Muscle of leg (tissue), 11 donors: ENCODE measurements around the gene ASB18. TPM values are rescaled to one million over a fixed set of nuclear protein-coding genes. Genes with fewer than 3 reads are reported as not detected.
A peak's percentile ranks its signal among the peaks of the same experiment; 100 is the strongest.
"Not testable (repeated sequence)": the region's sequence is repeated elsewhere in the genome, so short reads cannot be mapped to it uniquely, and the experiment has no call there.

ENCODE experiments used
- DNase-seq: peaks from one replicate; pipeline ENCODE4 v3.0.0; 2013
- H3K27ac ChIP-seq: one replicate; pipeline ENCODE4 v1.5.1; 2013; ENCODE audit warnings: mild to moderate bottlenecking, low read length, control low read depth
- H3K27me3 ChIP-seq: one replicate; pipeline ENCODE4 v1.6.1; 2013; ENCODE audit warnings: low read length; ENCODE audit not compliant: control insufficient read depth, insufficient read depth
- H3K36me3 ChIP-seq: one replicate; pipeline ENCODE4 v1.6.1; 2013; ENCODE audit warnings: low read length; ENCODE audit not compliant: control insufficient read depth, insufficient read depth
- H3K4me1 ChIP-seq: one replicate; pipeline ENCODE4 v1.6.1; 2013; ENCODE audit warnings: low read length; ENCODE audit not compliant: control insufficient read depth, insufficient read depth
- H3K4me3 ChIP-seq: one replicate; pipeline ENCODE4 v1.5.1; 2013; ENCODE audit warnings: low read length, control low read depth
- H3K9me3 ChIP-seq: replicated peaks from 2 replicates; pipeline ENCODE4 v1.6.1; 2013; ENCODE audit warnings: low read depth, low read length; ENCODE audit not compliant: control insufficient read depth
- WGBS: methylation state at CpG from one replicate; pipeline ENCODE4 v1.1.5; 2013; ENCODE audit warnings: missing lambda C conversion rate; ENCODE audit not compliant: insufficient coverage; 5-methylcytosine and 5-hydroxymethylcytosine counted together
- polyA plus RNA-seq, 8 donors: library from polyadenylated mRNA; unstranded; fragments of 120-200 nt; gene quantifications; one replicate each; pipeline versions ENCODE4 v1.2.1 to v1.2.3, GENCODE V29; 2013; ENCODE audit warnings: inconsistent platforms in 1 of 8, low replicate concordance in 1 of 8; ENCODE audit not compliant: insufficient read length in 8 of 8, insufficient read depth in 1 of 8
- total RNA-seq: library from RNA; stranded (reverse); fragments of 120-200 nt; gene quantifications from one replicate; pipeline ENCODE4 v1.2.4, GENCODE V29; 2013

The ASB18 gene
- total and polyA plus RNA-seq, 9 donors: 2.9 to 11.0 (median 5.4) TPM

DNA sequence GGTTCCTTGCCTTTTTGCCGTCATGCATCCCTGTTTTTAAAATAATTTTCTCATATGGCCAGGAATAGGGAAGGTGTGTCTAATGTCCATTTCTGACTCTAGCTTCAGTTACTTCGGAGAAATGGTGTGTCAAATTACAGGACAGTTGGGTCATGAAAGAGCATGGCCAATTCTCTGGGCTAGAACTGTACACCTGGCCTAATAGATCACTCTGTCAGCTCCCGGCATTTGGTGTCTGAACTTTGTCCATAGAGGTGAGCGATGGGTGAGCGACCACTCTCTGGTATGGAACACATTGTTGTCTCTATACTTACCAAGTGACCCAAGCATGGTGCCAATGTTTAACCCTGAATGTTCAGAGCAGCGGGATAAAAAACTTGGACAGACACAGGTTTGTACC is 38.3 kb upstream of the ASB18 start:
- H3K9me3 ChIP-seq: no peaks in the 10 kb centered on the region
- H3K27me3 ChIP-seq: peaks cover 3% of the 10 kb centered on the region
- DNase-seq: peak; percentile 36
- no peak overlapping the region for H3K27ac ChIP-seq
- H3K36me3 ChIP-seq: no peaks in the 10 kb centered on the region
- no peak overlapping the region for H3K4me3 ChIP-seq
- WGBS: 52% methylated on average over 5 of the region's 6 CpGs
- H3K4me1 ChIP-seq: no peaks in the 10 kb centered on the region

DNA sequence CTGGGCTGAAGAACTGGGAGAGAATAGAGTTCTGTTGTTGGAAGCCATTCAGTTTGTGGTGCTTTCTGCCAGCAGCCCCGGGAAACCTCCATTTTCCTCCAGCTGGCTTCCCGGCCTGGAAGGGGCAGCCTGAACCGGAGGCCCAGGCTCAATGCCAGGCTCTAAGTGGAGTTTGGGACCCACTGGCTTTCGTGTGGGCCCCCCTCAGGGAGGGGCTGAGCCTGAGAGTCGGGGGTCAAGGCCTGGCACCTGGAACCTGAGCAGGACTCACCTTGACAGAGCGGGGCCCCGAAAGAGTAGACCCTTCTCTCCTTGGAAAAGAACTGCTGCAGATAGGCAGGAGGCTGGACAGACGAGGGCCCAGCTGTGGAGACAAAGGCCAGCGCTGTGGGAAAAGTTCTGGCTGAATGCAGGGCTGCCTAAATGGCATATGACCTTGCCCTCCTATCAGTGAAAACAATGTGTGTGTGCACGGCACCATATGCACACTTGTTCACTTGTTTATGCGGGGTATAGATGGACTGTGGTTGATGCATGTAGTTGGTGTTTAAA is 34.8 kb upstream of the ASB18 start:
- Histone ChIP-seq H3K27ac (no peak overlapping the region), H3K27me3 (peaks cover 3% of the 10 kb centered on the region), H3K4me3 (no peak overlapping the region), H3K36me3 (no peaks in the 10 kb centered on the region), H3K9me3 (no peaks in the 10 kb centered on the region), H3K4me1 (no peaks in the 10 kb centered on the region)
- WGBS: 63% methylated on average over 11 of the region's 11 CpGs
- no peak for DNase-seq

DNA sequence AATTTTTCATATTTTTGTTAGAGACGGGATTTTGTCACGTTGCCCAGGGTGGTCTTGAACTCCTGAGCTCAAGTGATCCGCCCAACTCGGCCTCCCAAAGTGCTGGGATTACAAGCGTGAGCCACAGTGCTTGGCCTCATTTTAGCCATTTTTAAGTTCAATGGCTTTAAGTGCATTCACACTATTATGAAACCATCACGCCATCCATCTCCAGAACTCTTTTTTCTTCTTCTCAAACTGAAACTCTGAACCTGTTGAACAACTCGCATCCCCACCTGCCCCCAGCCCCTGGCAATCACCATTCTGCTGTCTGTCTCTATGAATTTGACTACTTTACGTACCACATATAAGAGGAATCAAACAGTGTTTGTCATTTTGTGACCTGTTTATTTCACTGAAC is 31.3 kb upstream of the ASB18 start:
- Histone ChIP-seq H3K27ac (no peak overlapping the region), H3K27me3 (peaks cover 8% of the 10 kb centered on the region), H3K9me3 (no peaks in the 10 kb centered on the region), H3K36me3 (no peaks in the 10 kb centered on the region), H3K4me3 (no peak overlapping the region), H3K4me1 (no peaks in the 10 kb centered on the region)
- DNase-seq: no peak
- 84% methylated on average over 7 of the region's 8 CpGs for WGBS

- Histone ChIP-seq H3K27ac (no peak overlapping the region), H3K9me3 (no peaks in the 10 kb centered on the region), H3K27me3 (peaks cover 12% of the 10 kb centered on the region), H3K4me3 (no peak overlapping the region), H3K4me1 (peaks cover 2% of the 10 kb centered on the region), H3K36me3 (no peaks in the 10 kb centered on the region)
- DNase-seq: no peak
- WGBS: 64% methylated on average over 6 of the region's 9 CpGs
Measured at GRCh38 chr2:236294647-236295046, 30.4 kb upstream of the ASB18 start.

DNA sequence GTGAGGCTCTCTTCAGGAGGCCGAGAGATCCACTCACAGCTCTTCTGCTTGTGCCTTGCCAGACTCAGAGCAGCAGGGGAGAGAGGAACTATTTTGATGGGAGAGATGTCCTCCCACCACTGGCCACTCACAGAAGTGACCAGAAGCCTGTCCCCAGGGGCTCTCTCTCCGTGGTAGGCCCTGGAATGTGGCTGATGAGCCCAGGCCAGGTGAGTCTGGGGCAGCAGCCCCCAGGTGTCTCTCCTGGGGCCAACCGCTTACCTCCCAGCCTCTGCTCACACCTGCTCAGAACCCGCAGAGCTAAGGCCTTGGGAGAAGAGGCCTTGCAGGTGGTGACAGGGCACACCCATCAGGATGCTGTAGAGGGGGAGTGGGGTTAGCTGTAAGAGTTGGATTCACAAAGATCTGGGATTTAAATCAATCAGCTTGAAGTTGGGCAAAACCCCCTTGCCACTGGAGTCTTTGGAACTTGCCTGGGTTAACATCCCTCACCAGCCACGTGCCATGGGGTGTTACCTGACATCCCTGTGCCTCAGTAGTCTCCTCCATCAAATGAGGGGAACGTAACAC is 29.1 kb upstream of the ASB18 start:
- WGBS: 80% methylated on average over 2 of the region's 6 CpGs

GRCh38 chr2:236291911-236292310 is 27.7 kb upstream of the ASB18 start:
- no peaks in the 10 kb centered on the region for H3K36me3 ChIP-seq
- DNase-seq: no peak
- 89% methylated on average over 3 of the region's 3 CpGs for WGBS
- peaks cover 15% of the 10 kb centered on the region for H3K27me3 ChIP-seq
- no peak overlapping the region for H3K27ac ChIP-seq
- H3K4me3 ChIP-seq: no peak overlapping the region
- H3K9me3 ChIP-seq: no peaks in the 10 kb centered on the region
- peaks cover 5% of the 10 kb centered on the region for H3K4me1 ChIP-seq

More for the DNA sequence above, 29.1 kb upstream of the ASB18 start:
- Histone ChIP-seq H3K27me3 (peaks cover 12% of the 10 kb centered on the region), H3K27ac (no peak overlapping the region), H3K9me3 (no peaks in the 10 kb centered on the region), H3K4me3 (no peak overlapping the region), H3K4me1 (peaks cover 3% of the 10 kb centered on the region), H3K36me3 (no peaks in the 10 kb centered on the region)
- DNase-seq: no peak

DNA sequence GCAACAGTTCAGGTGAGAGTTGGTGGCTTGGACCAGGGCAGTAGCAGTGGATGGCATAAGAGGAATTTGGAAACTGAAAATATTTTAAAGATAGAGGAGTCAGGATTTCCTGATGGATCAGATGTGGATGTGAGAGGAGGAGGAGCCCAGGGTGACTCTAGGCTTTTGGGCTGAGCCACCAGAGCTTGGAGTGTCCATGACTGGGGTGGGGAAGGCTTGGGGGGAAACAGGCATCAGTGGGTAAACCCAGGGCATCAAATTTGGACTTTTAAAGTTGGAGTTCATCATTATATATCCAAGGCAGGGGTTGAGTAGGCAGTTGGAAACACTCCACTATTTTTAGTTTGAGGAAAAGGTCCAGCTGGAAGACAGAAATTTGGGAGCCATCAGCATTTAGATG is 27.3 kb upstream of the ASB18 start:
- Histone ChIP-seq H3K36me3 (no peaks in the 10 kb centered on the region), H3K27me3 (peaks cover 15% of the 10 kb centered on the region), H3K4me3 (no peak overlapping the region), H3K9me3 (no peaks in the 10 kb centered on the region), H3K27ac (no peak overlapping the region), H3K4me1 (peaks cover 5% of the 10 kb centered on the region)
- DNase-seq: no peak

GRCh38 chr2:236290742-236291425 is 26.7 kb upstream of the ASB18 start:
- 77% methylated on average over 9 of the region's 9 CpGs for WGBS
- H3K4me3 ChIP-seq: no peak overlapping the region
- no peak overlapping the region for H3K27ac ChIP-seq
- no peak for DNase-seq
- H3K4me1 ChIP-seq: peaks cover 5% of the 10 kb centered on the region
- H3K9me3 ChIP-seq: no peaks in the 10 kb centered on the region
- H3K36me3 ChIP-seq: no peaks in the 10 kb centered on the region
- peaks cover 15% of the 10 kb centered on the region for H3K27me3 ChIP-seq

- Histone ChIP-seq H3K36me3 (no peaks in the 10 kb centered on the region), H3K27me3 (peaks cover 15% of the 10 kb centered on the region), H3K4me1 (peaks cover 5% of the 10 kb centered on the region), H3K4me3 (no peak overlapping the region), H3K27ac (no peak overlapping the region), H3K9me3 (no peaks in the 10 kb centered on the region)
- WGBS: 76% methylated on average over 4 of the region's 9 CpGs
- DNase-seq: no peak
Measured at GRCh38 chr2:236289766-236290462, 25.7 kb upstream of the ASB18 start.

DNA sequence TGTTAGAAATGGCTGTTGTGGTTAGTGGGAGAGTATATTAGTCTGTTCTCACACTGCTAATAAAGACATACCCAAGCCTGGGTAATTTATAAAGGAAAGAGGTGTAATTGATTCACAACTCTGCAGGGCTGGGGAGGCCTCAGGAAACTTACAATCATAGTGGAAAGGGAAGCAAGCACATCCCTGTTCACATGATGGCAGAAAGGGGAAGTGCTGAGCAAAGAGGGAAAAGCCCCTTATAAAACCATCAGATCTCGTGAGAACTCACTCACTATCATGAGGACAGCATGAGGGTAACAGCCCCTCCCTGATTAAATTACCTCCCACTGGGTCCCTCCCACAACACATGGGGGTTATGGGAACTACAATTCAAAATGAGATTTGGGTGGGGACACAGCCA is 24.2 kb upstream of the ASB18 start:
- DNase-seq, H3K4me3 ChIP-seq, H3K36me3 ChIP-seq, H3K27ac ChIP-seq, H3K4me1 ChIP-seq, H3K9me3 ChIP-seq: not testable (repeated sequence)
- H3K27me3 ChIP-seq: peaks cover 15% of the 10 kb centered on the region
- WGBS: no CpG with 5 or more reads among the region's 1 CpG
